ENCODE measurements around the gene TGFBR3. TPM values are rescaled to one million over a fixed set of nuclear protein-coding genes. Genes with fewer than 3 reads are reported as not detected.
A peak's percentile ranks its signal among the peaks of the same experiment; 100 is the strongest.

The TGFBR3 gene
- total and polyA plus RNA-seq, 12 donors = 6.6 to 36.7 (median 24.3) TPM

DNA sequence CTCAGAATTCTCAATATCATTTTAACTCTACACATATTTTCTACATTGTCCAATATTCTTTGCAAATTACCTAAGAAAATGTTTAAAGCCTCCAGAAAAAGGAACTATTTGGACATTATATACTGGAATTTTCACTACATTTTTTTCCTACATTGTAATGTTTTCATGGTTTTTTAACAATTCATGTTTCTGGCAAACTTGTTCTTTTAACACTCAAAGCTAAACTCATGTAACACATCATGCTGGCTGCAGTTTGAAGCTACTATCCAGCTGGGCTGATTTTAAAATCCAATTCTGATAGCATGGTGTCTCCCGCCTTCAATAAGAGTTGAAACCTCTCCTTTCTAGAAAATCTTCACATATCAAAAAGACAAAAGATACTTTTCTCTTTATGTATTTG lies 52.0 kb downstream of the TGFBR3 start:
- H3K36me3 ChIP-seq = no peaks in the 10 kb centered on the region
- ATAC-seq (no peak), DNase-seq (no peak)
- no peak overlapping the region for H3K4me3 ChIP-seq
- no peaks in the 10 kb centered on the region for H3K27me3 ChIP-seq
- TF ChIP-seq, protein P1, sequence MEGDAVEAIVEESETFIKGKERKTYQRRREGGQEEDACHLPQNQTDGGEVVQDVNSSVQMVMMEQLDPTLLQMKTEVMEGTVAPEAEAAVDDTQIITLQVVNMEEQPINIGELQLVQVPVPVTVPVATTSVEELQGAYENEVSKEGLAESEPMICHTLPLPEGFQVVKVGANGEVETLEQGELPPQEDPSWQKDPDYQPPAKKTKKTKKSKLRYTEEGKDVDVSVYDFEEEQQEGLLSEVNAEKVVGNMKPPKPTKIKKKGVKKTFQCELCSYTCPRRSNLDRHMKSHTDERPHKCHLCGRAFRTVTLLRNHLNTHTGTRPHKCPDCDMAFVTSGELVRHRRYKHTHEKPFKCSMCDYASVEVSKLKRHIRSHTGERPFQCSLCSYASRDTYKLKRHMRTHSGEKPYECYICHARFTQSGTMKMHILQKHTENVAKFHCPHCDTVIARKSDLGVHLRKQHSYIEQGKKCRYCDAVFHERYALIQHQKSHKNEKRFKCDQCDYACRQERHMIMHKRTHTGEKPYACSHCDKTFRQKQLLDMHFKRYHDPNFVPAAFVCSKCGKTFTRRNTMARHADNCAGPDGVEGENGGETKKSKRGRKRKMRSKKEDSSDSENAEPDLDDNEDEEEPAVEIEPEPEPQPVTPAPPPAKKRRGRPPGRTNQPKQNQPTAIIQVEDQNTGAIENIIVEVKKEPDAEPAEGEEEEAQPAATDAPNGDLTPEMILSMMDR (IDR thresholded peaks at IDR 0.05) = no peak
- H3K9me3 ChIP-seq = no peaks in the 10 kb centered on the region
- no peak overlapping the region for H3K27ac ChIP-seq
- intact Hi-C loops (cut with DNase I) = loop anchor here in 1 of 10 donors (5.0 kb wide), 1 partner anchor 43 kb away; no protein-coding TSS in a partner anchor
- peaks cover 13 to 43% (median 27%) of the 10 kb centered on the region in 9 donors for H3K4me1 ChIP-seq
- WGBS, 2 donors = 79 to 89% methylated on average over 1 of the region's 1 CpG

DNA sequence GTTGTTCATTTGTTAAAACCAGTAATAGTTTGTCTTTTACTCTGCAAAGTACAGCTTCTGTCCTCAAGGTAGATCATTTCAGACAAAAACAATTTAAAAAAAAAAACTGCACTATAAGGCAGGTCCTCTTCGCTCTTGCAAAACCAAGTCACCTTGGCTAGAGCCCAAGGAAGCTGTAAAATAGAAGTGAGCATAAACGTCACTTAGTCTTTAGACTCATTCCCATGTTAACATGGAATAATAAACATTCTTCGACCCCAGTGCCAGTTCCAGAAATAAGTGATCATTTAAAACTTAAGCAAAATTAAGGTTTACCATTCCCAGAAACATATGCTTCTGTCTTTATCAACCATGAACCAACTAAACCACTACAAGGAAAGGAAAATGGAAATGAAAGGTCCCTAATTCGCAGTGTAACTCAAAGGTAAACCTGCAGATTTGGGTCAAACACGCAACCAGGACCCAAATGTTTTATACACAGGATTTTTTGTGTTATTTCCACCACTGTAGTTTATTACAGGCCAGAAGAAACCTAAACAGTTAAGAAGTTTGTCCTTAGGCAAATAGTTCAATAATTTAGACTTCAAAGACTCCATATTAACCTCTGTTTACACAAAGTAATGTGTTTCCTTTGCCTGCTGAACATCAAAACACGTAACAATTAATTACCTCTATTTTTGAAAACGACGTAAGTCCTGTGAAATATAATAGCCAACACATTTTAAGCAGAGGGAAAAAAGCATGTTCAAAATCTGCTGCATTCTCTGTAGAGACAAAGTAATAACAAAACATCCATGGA lies 54.6 kb downstream of the TGFBR3 start:
- intact Hi-C loops (cut with DNase I) = loop anchor here in 2 of 10 donors (2.0 to 5.0 kb wide), 2 partner anchors 46 to 53 kb away; no protein-coding TSS in a partner anchor
- H3K27ac ChIP-seq = peak overlapping the region in 9 of 10 donors; percentile 56 to 88 (median 80)
- WGBS, 2 donors = 66 to 69% methylated on average over 8 of the region's 8 CpGs

DNA sequence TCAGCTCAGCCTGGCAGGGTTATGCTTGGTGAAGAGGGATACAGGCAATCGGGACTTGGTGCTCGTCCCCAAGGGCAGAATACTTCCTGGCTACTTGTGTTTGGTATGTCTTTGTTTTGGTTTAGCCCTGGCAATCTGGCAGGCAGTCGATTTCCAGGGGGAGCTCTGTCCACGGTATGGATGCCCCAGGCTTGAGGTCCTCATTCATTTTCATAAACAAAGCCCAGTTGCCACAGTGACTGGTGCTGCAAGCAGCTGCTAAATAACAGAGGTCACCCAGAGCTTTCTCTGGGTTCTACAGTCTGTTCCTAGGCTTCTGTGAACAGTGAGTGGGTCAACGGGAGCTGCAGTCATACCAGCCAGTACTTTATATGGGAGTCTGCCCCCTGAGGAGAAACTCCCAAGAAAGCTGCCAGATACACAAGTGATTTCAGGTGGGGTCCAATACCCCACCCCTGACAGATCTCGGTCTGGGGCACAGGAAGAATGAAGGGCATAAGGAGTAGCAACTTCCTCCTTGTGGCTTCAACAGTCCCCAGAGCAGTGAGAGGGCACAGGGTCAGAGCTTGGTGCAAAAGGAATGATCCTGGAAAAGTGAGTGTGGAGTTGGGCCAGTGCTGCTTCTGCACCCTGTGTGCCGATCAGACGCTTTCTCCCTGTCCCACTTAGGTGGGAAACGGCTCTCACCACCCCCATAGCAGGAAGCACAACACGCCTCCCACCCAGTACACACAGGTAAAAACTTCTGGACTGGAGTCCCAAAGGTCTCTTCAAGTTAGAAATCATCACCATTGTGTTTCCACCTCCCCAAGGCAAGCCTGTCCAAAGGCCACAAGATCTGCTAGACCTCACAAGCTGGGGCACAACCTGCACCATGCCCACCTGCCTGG lies 55.5 kb downstream of the TGFBR3 start:
- Histone ChIP-seq H3K9me3 (no peaks in the 10 kb centered on the region), H3K36me3 (no peaks in the 10 kb centered on the region), H3K4me3 (no peak overlapping the region), H3K27me3 (no peaks in the 10 kb centered on the region), H3K4me1 (peaks cover 17 to 58% (median 42%) of the 10 kb centered on the region in 9 donors), H3K27ac (peak overlapping the region; percentile 56 to 88 (median 78))
- 26 to 29% methylated on average over 10 of the region's 10 CpGs for WGBS, 2 donors
- ATAC-seq (peak; percentile 72 to 88 (median 78)), DNase-seq (peak; percentile 72 to 87)
- intact Hi-C loops (cut with DNase I) = loop anchor here in 2 of 10 donors (2.0 to 5.0 kb wide), 2 partner anchors 47 to 54 kb away; no protein-coding TSS in a partner anchor
- TF ChIP-seq, protein P1 (IDR thresholded peaks at IDR 0.05) = peak in 7 of 9 donors; percentile 35 to 71 (median 41)

More for the DNA sequence above, 54.6 kb downstream of the TGFBR3 start:
- TF ChIP-seq, protein P1 (IDR thresholded peaks at IDR 0.05) = no peak
- no peak for ATAC-seq
- no peak for DNase-seq
- Histone ChIP-seq H3K9me3 (no peaks in the 10 kb centered on the region), H3K36me3 (no peaks in the 10 kb centered on the region), H3K4me1 (peaks cover 17 to 61% (median 42%) of the 10 kb centered on the region in 9 donors), H3K27me3 (no peaks in the 10 kb centered on the region), H3K4me3 (no peak overlapping the region)
